Activated T-helper 1 cell treated with anti-CD3 and anti-CD28 coated beads, Interleukin-12 subunit alpha, Interleukin-12 subunit beta, Interleukin-2, Interleukin-4 antibody, amounts not matched to agents 30 ng/mL and 10 ng/mL and 1 ng/mL, durations not matched to agents 14 hours and 24 hours and 36 hours (primary cell): ENCODE results near the gene ACSS1. TPM values are rescaled to one million over a fixed set of nuclear protein-coding genes. Genes with fewer than 3 reads are reported as not detected.
A peak's percentile ranks its signal among the peaks of the same experiment; 100 is the strongest.

Source experiments
- DNase-seq: peaks from one replicate; pipeline ENCODE4 v3.0.0; 2021; ENCODE audit warnings: low spot score
- H3K27ac Mint-ChIP-seq: one replicate; pipeline ENCODE4 v1.8.0; 2021; ENCODE audit warnings: mild to moderate bottlenecking, mixed read lengths
- H3K27me3 Mint-ChIP-seq: one replicate; pipeline ENCODE4 v1.8.0; 2022; ENCODE audit warnings: mild to moderate bottlenecking, moderate library complexity, mixed read lengths; ENCODE audit not compliant: insufficient read depth
- H3K36me3 Mint-ChIP-seq: one replicate; pipeline ENCODE4 v1.8.0; 2021; ENCODE audit warnings: low read depth, mixed read lengths
- H3K4me1 Mint-ChIP-seq: one replicate; pipeline ENCODE4 v1.8.0; 2021; ENCODE audit warnings: low read depth, mixed read lengths
- H3K4me3 Mint-ChIP-seq: one replicate; pipeline ENCODE4 v1.8.0; 2021; ENCODE audit warnings: mild to moderate bottlenecking, moderate library complexity, mixed read lengths
- H3K9me3 Mint-ChIP-seq: one replicate; pipeline ENCODE4 v1.8.0; 2021; ENCODE audit warnings: mixed read lengths
- intact Hi-C: fragments of 100-400 bp; cut with micrococcal nuclease; formaldehyde crosslinking; loops from one replicate; pipeline ENCODE4 v1.15.1; 2024
- total RNA-seq: library from RNA; stranded (reverse); gene quantifications from 2 replicates; pipeline ENCODE4 v1.2.3, GENCODE V29; 2022

Gene ACSS1
- total RNA-seq, 1 donor from 2014 or later: 11.7 TPM

DNA sequence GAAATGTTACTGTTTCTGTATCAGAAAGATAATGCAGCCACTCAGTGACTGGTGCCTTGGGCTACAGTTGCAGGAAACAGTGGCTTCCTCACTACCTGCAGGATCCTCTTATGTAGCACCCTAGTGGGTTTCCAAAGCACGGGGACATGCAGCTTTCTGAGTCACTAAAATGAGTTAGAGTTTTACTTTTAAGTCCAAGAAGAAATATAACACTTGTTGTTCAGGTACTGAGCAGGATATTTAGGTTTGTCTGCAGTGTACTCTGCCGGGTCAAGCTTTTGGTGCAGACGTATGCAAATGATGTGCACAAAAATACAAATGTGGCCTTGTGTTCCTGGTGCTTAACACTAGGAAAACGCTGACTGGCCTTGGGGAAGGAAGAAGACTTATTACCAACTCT, 22.0 kb downstream of the ACSS1 start:
- intact Hi-C loops: no loop called here
- Mint-ChIP-seq H3K4me1 (peaks cover 23% of the 10 kb centered on the region), H3K27ac (peak overlapping the region; percentile 4), H3K4me3 (no peak overlapping the region), H3K36me3 (no peaks in the 10 kb centered on the region), H3K27me3 (no peaks in the 10 kb centered on the region), H3K9me3 (no peaks in the 10 kb centered on the region)
- DNase-seq: no peak

- Mint-ChIP-seq H3K27ac (no peak overlapping the region), H3K27me3 (no peaks in the 10 kb centered on the region), H3K36me3 (peaks cover 2% of the 10 kb centered on the region), H3K9me3 (no peaks in the 10 kb centered on the region), H3K4me1 (peaks cover 23% of the 10 kb centered on the region), H3K4me3 (no peak overlapping the region)
- intact Hi-C loops: no loop called here
- DNase-seq: no peak
These were observed 24.0 kb downstream of the ACSS1 start for GRCh38 chr20:25033924-25034300.

- H3K9me3 Mint-ChIP-seq: no peaks in the 10 kb centered on the region
- no peak overlapping the region for H3K27ac Mint-ChIP-seq
- no peaks in the 10 kb centered on the region for H3K27me3 Mint-ChIP-seq
- no peak overlapping the region for H3K4me3 Mint-ChIP-seq
- peaks cover 2% of the 10 kb centered on the region for H3K36me3 Mint-ChIP-seq
- intact Hi-C loops: no loop called here
- H3K4me1 Mint-ChIP-seq: peaks cover 23% of the 10 kb centered on the region
- no peak for DNase-seq
These were observed 24.5 kb downstream of the ACSS1 start for GRCh38 chr20:25033265-25033923.

DNA sequence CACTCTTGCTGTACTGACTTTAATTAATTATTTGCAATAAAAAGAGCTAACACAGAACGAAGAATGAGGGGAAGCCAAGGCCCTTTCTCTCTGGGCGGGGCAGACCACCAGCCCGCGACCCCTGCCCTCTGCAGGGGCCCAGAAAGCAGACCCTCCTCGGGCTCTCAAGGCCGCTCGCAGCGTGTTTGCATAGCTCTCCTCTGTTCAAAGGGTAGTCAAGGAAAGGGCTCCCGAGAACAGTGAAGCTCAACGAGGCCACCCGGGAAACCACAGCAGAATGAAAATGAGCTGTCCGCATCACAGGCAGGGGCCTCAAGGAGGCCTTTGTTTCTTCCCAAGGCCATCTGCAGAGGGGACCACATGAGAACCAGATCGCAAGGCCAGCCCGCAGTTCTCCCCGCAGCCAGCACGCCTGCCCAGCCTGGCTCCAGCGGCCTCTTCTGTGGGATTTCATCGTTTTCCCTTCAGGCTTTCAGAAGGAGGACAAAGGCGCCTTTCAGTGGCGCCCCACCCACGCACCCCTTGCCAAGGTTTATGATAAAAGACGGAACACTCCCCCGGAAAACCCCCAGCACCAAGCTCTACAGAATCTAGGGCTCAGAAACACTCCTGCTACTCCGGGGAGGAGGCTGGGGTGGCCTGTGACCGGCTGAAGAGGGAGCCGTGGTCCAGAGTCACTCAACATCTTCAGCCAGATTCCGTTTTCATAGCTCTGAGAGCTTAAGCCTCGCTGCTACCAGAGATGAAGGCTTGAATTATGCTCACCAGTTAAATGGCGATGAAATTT, 25.3 kb downstream of the ACSS1 start:
- Mint-ChIP-seq H3K27ac (no peak overlapping the region), H3K27me3 (no peaks in the 10 kb centered on the region), H3K36me3 (peaks cover 2% of the 10 kb centered on the region), H3K4me3 (no peak overlapping the region), H3K4me1 (peaks cover 17% of the 10 kb centered on the region), H3K9me3 (no peaks in the 10 kb centered on the region)
- intact Hi-C loops: no loop called here
- no peak for DNase-seq

DNA sequence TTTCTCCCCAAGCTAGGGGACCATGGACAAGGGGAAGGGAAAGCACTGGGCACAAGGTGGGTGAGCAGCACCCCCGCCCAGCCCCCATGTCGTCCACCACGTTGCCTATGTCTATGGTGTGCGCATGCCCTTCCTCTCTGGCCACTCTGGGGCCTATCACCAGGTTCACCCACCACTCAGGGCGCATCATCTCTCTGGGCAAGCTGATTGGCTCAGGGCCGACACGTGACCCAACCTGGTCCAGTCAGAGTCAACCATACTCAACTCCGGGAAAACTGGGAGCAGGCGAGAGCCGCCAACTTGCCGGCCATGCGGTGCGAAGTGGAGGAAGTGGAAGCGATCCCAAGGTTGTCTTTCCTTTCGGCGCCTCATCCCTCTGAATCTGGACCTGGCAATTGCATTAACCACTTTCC, 25.9 kb downstream of the ACSS1 start:
- Mint-ChIP-seq H3K27ac (no peak overlapping the region), H3K4me1 (peaks cover 15% of the 10 kb centered on the region), H3K27me3 (no peaks in the 10 kb centered on the region), H3K9me3 (no peaks in the 10 kb centered on the region), H3K36me3 (peaks cover 5% of the 10 kb centered on the region), H3K4me3 (no peak overlapping the region)
- no peak for DNase-seq
- intact Hi-C loops: no loop called here

GRCh38 chr20:25031241-25031640, 26.7 kb downstream of the ACSS1 start:
- Mint-ChIP-seq H3K27me3 (no peaks in the 10 kb centered on the region), H3K4me1 (peaks cover 6% of the 10 kb centered on the region), H3K27ac (no peak overlapping the region), H3K36me3 (peaks cover 5% of the 10 kb centered on the region), H3K9me3 (no peaks in the 10 kb centered on the region), H3K4me3 (no peak overlapping the region)
- intact Hi-C loops: no loop called here
- no peak for DNase-seq

DNA sequence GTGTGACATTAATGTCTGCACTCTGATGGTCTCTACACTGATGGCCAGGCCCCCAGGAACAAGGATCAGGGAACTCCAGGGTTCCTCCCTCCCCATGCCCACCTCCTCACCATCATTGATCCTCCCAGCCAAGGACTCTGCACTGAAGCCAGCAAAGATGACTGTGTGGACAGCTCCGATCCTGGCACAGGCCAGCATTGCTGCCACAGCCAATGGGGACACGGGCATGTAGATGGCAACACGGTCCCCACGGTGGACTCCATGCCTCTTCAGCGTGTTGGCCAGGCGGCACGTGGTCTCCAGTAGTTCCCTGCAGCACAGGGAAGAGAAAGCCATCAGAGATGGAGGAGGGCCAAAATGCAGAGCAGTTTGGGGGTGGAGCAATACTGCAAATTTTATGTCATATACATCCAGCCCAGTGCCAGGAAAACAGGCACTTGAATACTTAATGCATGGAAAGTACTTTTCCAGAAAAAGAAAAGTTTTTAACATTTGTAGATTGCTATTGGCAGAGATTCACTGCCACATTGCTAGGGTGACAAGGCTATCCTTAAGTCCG, 27.2 kb downstream of the ACSS1 start:
- H3K27ac Mint-ChIP-seq: no peak overlapping the region
- peaks cover 5% of the 10 kb centered on the region for H3K36me3 Mint-ChIP-seq
- no peak overlapping the region for H3K4me3 Mint-ChIP-seq
- H3K9me3 Mint-ChIP-seq: no peaks in the 10 kb centered on the region
- intact Hi-C loops: no loop called here
- H3K27me3 Mint-ChIP-seq: no peaks in the 10 kb centered on the region
- H3K4me1 Mint-ChIP-seq: peaks cover 1% of the 10 kb centered on the region
- no peak for DNase-seq

DNA sequence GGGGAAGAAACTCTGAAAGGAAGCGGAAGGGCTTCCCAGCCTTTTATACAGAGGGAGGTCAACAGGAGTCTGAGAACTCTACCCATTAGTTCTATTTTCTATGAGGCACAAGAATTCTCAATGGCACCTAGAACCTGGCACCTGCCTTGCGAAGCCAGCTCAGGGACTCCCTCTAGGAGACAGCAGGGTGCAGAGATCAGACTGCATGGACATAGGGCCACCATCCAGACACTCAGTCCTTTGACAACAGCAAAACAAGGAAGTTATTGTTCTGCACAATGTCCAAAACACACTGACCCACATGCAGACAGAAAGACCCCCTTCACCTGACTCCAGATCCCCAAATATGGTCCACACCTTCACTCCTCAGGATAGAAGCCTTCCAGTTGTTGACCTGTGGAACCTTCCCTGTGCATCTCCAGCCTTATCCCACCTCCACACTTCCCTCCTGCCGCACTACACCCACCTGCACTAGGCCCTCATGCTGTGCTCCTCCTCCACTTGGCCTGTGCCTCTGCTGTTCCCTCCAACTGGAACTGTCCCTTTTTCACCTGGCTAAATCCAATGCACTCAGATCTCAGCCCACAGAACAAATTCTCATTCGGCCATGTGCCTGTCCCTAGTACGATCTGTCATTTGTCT, 27.8 kb downstream of the ACSS1 start:
- Mint-ChIP-seq H3K4me3 (no peak overlapping the region), H3K27ac (no peak overlapping the region), H3K9me3 (no peaks in the 10 kb centered on the region), H3K27me3 (no peaks in the 10 kb centered on the region), H3K4me1 (no peaks in the 10 kb centered on the region), H3K36me3 (peaks cover 5% of the 10 kb centered on the region)
- no peak for DNase-seq
- intact Hi-C loops: no loop called here

GRCh38 chr20:25025986-25026605, 31.8 kb downstream of the ACSS1 start:
- intact Hi-C loops: no loop called here
- Mint-ChIP-seq H3K4me3 (no peak overlapping the region), H3K9me3 (no peaks in the 10 kb centered on the region), H3K36me3 (peaks cover 5% of the 10 kb centered on the region), H3K4me1 (no peaks in the 10 kb centered on the region), H3K27ac (no peak overlapping the region), H3K27me3 (no peaks in the 10 kb centered on the region)
- no peak for DNase-seq

GRCh38 chr20:25025091-25025861, 32.7 kb downstream of the ACSS1 start:
- Mint-ChIP-seq H3K4me1 (no peaks in the 10 kb centered on the region), H3K9me3 (no peaks in the 10 kb centered on the region), H3K27me3 (no peaks in the 10 kb centered on the region), H3K36me3 (peaks cover 3% of the 10 kb centered on the region), H3K27ac (no peak overlapping the region), H3K4me3 (no peak overlapping the region)
- no peak for DNase-seq
- intact Hi-C loops: no loop called here

DNA sequence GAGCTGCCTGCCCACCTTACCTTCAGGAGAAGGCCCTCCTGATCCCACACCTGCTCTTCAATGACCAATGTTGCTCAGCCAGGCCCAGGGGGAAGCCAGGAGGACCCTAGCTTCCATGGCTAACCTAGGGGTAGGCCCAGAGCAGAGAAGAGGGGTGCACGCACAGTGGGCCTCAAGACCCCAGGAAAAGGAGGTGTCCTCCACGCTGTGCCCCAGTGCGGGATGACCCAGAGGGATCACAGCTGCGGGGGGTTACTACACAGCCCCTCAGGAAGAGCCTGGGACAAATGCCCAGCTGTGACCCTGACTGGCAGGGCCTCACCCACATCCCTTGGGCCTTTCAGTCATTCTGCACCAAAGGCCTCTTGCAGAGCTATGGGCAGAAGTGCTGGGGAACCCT, 33.8 kb downstream of the ACSS1 start:
- intact Hi-C loops: no loop called here
- Mint-ChIP-seq H3K4me3 (no peak overlapping the region), H3K4me1 (no peaks in the 10 kb centered on the region), H3K36me3 (peaks cover 3% of the 10 kb centered on the region), H3K27ac (no peak overlapping the region), H3K9me3 (no peaks in the 10 kb centered on the region), H3K27me3 (no peaks in the 10 kb centered on the region)
- no peak for DNase-seq

GRCh38 chr20:25023356-25023755, 34.6 kb downstream of the ACSS1 start:
- H3K36me3 Mint-ChIP-seq: peaks cover 3% of the 10 kb centered on the region
- no peak for DNase-seq
- intact Hi-C loops: no loop called here

More at GRCh38 chr20:25023356-25023755, 34.6 kb downstream of the ACSS1 start:
- Mint-ChIP-seq H3K27ac (no peak overlapping the region), H3K27me3 (no peaks in the 10 kb centered on the region), H3K9me3 (no peaks in the 10 kb centered on the region), H3K4me3 (no peak overlapping the region), H3K4me1 (no peaks in the 10 kb centered on the region)
